Omental fat pad (tissue), 4 donors: ENCODE measurements around the gene ANKHD1. TPM values are rescaled to one million over a fixed set of nuclear protein-coding genes. Genes with fewer than 3 reads are reported as not detected.

Experiments
- ATAC-seq: fragments of 150-250 bp; one replicate; pipeline ENCODE4 v1.9.1; 2016; ENCODE audit warnings: mild to moderate bottlenecking, moderate library complexity; ENCODE audit not compliant: low FRiP score
- DNase-seq: peaks from one replicate; pipeline ENCODE4 v3.0.0-alpha.2; 2019; ENCODE audit warnings: low spot score
- total RNA-seq, 4 donors: library from RNA; depleted of rRNA; stranded (reverse); fragments of >200 nt; gene quantifications; one replicate each; pipeline ENCODE4 v1.1.0, GENCODE V29; 2016
- TF ChIP-seq, protein P1 (sequence below), 3 donors: fragments of 450-650 bp; IDR thresholded peaks; one replicate each; pipeline ENCODE4 v1.5.1; 2016 to 2017; ENCODE audit warnings: antibody characterized with exemption in 3 of 3, mild to moderate bottlenecking in 3 of 3, moderate library complexity in 2 of 3

ANKHD1 gene
- total RNA-seq, 4 donors from 2014 or later: 80.0 to 149 (median 103) TPM

DNA sequence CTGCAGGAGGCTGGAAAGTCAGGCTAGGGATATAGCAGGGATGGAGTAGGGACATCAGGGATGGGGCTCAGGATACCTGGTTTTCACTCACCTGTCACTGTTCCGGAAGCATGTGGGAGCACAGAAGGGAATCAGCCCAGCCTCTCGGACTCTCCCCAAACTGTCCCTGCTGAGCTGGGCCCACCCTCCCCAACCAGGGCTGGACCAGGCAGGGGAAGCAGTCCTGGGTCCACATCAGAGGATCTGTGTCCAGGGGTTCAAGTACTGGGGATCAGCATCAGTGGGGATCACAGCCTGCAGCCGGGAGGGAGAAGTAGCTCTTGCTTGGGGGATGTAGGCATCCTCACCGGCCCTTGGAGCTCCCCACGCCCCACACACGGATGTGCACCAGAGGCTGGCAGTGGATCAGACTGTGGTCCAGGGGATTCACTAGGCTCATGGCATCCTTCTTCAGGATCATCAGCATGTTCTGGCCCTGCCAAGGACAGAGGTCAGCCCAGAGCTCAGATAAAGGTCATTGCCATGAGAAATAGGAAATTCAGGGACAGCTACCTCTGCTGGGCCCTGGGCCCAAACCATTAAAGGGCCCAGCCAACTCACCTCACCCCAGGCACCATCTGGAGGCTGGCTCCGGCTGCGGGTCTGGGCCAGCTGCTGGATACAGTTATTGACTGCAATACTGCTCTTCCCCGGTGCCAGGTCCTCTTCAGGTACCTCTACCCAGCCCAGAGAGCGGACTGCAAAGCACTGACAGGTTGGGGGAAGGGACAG lies 160.3 kb downstream of the ANKHD1 start:
- TF ChIP-seq, protein P1, sequence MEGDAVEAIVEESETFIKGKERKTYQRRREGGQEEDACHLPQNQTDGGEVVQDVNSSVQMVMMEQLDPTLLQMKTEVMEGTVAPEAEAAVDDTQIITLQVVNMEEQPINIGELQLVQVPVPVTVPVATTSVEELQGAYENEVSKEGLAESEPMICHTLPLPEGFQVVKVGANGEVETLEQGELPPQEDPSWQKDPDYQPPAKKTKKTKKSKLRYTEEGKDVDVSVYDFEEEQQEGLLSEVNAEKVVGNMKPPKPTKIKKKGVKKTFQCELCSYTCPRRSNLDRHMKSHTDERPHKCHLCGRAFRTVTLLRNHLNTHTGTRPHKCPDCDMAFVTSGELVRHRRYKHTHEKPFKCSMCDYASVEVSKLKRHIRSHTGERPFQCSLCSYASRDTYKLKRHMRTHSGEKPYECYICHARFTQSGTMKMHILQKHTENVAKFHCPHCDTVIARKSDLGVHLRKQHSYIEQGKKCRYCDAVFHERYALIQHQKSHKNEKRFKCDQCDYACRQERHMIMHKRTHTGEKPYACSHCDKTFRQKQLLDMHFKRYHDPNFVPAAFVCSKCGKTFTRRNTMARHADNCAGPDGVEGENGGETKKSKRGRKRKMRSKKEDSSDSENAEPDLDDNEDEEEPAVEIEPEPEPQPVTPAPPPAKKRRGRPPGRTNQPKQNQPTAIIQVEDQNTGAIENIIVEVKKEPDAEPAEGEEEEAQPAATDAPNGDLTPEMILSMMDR (IDR thresholded peaks at IDR 0.05): no peak
- DNase-seq (no peak), ATAC-seq (no peak)

- no peak for DNase-seq
- ATAC-seq: no peak
- TF ChIP-seq, protein P1 (IDR thresholded peaks at IDR 0.05): no peak
Observed at GRCh38 chr5:140563596-140563995, 162.0 kb downstream of the ANKHD1 start.

GRCh38 chr5:140564196-140565023 lies 162.8 kb downstream of the ANKHD1 start, which contains the start of the genes APBB3 and SLC35A4:
TSS of gene APBB3 (minus strand) at chr5:140564598. CDS start at chr5:140564245, 353 bp downstream.
TSS of gene SLC35A4 (plus strand) at chr5:140564828. CDS start at chr5:140567170, 2,342 bp downstream.
- peak; percentile 93 for ATAC-seq

DNA sequence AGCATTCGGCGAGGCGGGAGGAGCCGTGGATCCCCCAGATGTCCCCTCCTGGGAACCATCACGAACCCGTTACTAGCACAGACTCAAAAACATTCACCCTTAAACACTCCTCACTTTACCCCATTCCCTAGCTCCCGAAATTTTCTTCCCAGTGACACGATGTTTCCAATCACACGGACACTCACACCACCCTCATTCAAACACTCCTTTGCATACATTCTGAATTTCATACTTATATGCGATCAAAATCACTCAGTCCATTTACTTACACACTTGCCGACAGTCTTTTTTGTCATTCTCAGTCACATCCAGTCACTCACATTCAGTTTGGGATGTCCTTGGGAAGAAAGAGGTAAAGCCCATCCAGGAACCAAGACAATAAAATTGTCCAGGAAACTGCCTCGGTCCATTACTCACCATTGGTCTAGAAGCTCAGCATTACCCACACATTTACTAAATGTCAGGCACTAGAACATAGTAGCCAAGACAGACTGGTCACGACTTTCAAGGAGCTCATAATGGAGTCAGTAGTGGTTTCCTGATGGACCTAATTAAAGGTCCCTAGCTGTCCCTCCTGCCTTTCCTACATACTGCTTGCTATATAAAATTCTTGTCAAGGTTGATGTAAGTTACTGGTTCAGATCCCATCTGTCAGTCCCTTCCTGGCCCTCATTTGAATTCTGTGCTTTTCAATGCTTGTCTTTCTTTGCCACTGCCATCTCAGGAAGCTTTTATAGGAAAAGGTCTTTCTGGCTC lies 163.6 kb downstream of the ANKHD1 start:
- no peak for DNase-seq
- TF ChIP-seq, protein P1 (IDR thresholded peaks at IDR 0.05): no peak

More at GRCh38 chr5:140564196-140565023, 162.8 kb downstream of the ANKHD1 start, which contains the start of the genes APBB3 and SLC35A4:
- TF ChIP-seq, protein P1 (IDR thresholded peaks at IDR 0.05): no peak
- DNase-seq: peak; percentile 82

DNA sequence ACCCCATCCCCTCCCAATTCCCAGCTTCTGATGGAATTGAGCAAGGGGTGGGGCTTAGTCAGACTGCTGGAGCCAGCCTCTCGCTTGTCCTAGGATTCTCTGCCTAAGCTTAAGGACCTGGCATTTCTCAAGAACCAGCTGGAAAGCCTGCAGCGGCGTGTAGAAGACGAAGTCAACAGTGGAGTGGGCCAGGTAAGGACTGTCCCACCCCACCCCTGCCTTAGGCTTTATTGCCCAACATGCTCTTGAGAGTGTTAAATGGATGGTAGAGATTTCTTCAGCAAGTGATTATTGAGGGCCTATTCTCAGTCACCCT lies 164.1 kb downstream of the ANKHD1 start:
- ATAC-seq: no peak
- TF ChIP-seq, protein P1 (IDR thresholded peaks at IDR 0.05): no peak
- no peak for DNase-seq

More for the DNA sequence above, 163.6 kb downstream of the ANKHD1 start:
- no peak for ATAC-seq

GRCh38 chr5:140566665-140567064 lies 165.0 kb downstream of the ANKHD1 start:
- TF ChIP-seq, protein P1 (IDR thresholded peaks at IDR 0.05): no peak
- DNase-seq (no peak), ATAC-seq (no peak)
